Activated CD4-positive, alpha-beta T cell treated with anti-CD3 and anti-CD28 coated beads, Interleukin-10, Interleukin-2, amounts not matched to agents 100 ng/mL and 50 ng/mL, durations not matched to agents 16 hours and 8 hours (primary cell): Measurements from ENCODE around the gene BEST4.
"Not testable (repeated sequence)": the region's sequence is repeated elsewhere in the genome, so short reads cannot be mapped to it uniquely, and the experiment has no call there.

ENCODE experiments used
- DNase-seq: peaks from one replicate; pipeline ENCODE4 v3.0.0-alpha.2; 2020

BEST4 gene

DNA sequence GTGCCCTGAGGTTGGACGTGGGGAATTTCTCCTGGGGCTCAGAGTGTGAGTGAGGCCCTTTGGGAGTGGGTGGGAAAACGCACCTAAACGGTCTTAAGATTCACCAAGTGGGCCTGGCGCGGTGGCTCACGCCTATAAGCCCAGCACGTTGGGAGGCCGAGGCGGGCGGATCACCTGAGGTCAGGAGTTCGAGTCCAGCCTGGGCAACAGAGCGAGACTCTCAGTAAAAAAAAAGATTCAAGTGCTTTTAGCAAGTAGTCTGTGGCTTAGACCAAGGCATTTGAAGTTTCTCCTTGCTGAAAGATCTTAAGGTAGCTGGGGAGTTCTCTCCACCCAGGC lies 11.3 kb downstream of the BEST4 start:
- DNase-seq = peak; percentile 25

DNA sequence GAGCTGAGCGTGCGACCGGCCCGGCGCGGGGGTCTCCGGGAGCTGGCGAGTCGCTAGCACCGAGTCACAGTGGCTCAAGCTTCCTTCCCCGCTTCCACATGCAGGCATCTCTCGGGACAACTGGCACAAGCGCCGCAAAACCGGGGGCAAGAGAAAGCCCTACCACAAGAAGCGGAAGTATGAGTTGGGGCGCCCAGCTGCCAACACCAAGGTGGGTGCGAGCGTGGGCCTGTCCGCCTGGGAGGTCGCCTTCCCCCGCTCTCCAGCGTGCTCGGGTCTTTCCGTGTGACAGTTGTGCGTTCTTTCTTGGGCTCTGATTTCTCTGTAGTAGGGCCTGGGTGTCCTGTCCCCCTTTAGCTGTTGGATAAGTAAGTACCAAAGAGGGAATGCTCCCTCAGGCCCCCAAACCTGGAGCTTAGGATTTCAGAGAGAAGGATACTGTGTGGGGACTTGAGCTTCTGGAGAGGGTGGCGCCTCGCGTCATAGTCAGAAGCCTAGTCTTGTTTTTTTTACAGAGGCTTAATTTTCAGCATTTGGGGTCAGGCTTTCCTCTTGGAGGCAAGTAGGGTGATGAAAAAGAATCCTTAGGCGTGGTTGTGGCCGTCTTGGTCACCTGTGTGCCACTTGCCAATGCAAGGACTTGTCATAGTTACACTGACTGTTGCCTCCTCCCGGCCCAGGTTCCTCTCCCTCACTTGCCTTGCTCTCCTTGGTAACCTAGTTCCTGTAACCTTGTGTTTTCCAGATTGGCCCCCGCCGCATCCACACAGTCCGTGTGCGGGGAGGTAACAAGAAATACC lies 11.8 kb downstream of the BEST4 start:
- peak; percentile 45 for DNase-seq

DNA sequence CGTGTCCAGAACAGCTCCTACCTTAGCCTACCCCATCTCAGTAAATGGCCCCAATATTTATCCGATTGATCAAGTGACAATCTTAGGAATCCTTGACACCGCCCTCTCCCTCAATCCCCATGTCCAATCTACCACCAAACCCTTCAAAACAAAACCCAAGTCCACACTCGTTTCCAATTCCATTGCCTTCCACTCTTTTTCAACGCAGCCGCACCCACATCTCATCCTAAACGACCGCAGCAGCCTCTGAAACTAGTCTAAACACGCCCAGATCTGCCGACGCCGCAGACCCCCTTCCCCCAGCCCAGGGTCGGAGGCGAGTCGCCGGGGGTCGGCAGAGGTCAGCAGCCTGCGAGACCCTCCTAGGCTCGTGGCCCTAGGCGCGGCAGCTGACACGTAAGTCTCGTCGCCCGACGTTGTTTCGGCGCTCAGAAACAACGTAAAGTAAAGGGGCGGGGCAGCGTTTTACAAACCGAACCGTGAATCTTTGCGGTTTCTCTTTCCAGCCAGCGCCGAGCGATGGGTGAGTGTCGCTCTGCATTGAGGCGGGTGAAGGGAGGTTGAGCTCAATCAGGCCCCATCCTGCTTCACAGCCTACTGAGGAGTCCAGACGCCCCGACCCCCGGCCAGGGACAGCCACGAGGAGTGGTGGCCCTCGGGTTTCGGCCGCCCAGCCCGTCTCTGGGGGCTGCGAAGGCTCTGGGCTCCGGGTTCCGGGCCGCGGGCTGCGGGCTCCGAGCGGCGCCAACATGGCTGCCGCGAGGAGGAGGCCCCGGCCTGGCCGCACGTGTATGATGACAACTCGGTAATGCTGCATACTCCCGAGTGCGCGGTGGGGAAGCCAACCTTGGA lies 12.7 kb downstream of the BEST4 start, which contains the start of gene RPS8:
Gene RPS8 (plus strand): TSS at position 463 of the 852 bp plus-strand sequence. CDS start 57 bp downstream, at position 520.
- peak; percentile 95 for DNase-seq

DNA sequence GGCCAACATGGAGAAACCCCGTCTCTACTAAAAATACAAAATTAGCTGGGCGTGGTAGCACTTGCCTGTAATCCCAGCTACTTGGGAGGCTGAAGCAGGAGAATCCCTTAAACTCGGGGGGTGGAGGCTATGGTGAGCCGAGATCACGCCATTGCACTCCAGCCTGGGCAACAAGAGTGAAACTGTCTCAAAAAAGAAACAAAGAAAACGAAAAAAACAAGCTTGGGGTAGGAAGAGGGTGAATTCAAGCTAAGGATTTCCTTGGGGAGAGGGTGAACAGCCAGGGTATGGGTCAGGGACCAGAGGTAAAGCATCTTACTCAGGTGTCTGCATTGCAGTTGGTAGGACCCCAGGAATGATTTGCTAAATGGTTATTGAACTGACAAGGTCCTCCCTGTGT lies 21.5 kb downstream of the BEST4 start:
- not testable (repeated sequence) for DNase-seq

DNA sequence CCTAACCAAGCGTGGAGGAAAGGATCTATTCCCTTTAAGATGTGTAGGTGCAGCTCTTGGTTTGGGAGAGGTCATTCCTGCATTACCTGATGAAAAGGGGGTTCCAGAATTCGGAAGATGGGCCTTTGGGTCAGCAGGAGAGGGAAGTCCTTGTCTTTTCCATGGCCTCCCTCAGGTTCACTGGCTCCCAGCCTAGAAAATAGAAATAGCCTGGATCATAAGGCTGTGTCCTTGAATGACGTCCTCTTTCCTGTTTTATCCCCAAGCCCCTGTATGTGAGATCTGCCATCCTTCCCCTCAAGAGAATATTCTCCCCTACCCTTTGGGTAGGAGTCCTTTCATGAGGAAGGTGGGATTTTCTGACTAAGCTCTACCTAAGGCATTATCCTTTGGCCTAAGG lies 27.1 kb downstream of the BEST4 start:
- no peak for DNase-seq

DNA sequence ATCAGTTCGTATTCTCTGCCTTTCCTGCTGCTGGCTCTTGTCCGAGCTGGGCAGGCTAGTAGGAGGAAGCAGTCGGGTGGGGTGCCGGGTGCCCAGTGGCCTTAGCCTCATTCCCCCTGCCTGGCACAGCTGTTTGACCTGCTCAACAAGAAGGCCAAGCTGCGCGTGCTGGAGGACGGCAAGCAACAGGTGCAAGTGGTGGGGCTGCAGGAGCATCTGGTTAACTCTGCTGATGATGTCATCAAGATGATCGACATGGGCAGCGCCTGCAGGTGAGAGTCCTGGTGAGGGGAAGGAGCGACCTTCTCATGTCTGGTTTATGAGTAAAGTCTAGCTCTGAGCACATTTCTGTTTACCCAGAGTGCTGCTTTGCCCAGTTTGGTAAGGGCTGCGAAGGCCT lies 28.9 kb downstream of the BEST4 start:
- no peak for DNase-seq

DNA sequence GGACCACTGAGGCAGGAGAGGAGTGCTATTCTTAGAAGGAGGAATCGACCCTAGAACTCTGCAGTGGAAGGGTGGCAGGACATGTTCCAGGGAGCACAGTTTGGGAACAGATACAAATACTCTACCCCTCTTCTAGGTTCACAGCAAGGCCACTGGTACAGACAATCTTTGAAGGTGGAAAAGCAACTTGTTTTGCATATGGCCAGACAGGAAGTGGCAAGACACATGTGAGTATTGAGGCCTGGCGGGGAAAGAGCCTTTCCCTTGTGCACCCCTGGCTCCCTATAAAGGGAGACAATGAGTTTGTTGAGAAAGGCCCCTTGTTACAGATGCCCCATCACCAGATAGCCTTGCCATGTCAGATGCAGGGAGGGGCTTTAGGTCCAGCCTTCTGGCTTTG lies 30.6 kb downstream of the BEST4 start:
- DNase-seq = no peak

DNA sequence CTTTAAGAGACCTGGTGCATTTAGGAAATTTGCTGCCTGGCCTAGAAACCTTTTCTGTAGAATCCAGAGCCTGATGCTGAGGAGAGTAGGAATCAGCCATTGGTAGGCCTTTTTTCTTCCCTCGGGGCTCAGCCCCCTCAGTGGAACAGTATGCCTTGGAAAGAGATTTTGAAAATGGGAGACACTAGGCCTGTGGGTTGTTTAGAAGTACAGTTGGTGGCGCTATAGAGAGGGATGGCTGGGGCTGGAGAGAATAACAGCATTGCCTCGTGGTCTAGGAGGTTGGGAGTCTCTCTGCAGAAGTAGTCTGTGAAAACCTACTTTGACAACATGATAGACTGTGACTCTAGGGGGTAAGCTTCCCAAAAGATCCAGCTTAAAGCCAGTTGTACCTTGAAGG lies 40.1 kb downstream of the BEST4 start:
- no peak for DNase-seq

DNA sequence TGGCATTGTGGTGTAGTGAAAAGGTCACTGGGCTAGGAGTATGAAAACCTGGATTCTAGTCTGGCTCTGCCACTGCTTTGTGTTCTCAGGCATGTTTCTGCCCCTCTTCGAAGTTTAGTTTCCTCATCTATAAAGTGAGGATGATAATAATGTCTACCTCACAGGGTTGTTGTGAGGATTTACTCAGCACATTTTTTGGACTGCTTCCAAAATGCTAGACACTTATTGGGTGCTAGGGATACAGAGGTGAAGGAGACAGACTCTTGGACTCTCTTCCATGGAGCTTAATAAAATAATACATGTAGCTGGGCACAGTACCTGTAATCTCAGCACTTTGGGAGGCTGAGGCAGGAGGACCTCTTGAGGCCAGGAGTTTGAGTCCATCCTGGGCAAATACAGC lies 44.8 kb downstream of the BEST4 start:
- DNase-seq = no peak

DNA sequence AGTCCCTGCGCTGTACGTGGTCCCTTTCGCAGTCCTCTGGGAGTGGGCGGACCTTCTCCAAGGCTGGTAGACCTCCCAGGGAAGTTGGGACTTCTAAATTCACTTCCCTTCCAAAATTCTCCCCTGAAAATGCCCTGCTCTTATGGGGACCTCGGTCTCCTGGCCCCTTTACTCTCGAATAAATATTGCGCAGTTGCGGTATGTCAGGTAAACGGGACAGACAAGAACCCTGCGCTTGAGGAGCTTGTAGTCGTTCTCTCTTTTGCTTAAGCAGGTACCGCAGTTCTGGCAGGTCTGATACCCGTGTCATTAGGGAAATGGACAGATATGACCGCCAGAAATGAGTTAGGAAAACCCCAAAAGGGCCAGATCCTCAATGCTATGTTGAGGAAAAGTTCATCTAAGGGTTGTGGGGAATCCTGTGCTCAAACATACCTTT lies 47.8 kb downstream of the BEST4 start:
- no peak for DNase-seq

DNA sequence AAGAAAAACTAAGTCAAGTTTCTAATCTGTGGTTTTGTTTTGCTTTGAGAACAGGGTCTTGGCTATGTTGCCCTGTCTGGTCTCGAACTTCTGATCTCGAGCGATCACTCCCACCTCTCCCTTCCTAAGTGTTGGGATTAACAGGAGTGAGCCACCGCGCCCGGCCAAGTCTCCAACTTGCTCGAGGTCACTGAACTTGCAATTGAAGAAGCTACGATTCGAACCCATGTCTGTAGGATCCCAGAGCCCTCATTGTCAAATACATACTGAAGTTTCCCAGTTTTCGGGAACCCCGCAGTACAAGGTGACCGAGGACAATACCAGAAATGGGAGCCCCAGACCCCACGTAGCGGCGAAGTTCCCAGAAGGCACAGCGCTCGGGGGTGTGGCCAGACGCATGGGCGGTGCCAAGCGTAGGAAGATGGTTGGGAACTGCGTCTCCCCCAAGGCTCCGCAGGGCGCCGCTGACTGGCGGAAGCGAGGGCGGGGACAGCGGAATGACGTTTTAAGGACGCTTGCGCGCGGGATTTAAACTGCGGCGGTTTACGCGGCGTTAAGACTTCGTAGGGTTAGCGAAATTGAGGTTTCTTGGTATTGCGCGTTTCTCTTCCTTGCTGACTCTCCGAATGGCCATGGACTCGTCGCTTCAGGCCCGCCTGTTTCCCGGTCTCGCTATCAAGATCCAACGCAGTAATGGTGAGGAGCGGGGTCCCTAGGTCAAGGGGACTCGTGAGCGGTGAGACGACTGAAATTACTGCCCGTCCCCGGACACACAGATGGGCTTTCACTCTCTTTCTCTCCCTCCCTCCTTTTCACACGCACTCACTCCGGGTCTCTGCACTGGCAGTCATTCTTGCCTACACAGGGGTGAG lies 48.4 kb downstream of the BEST4 start, which contains the start of gene KIF2C:
Gene KIF2C (plus strand): TSS at position 531 of the 872 bp plus-strand sequence. CDS start 96 bp downstream, at position 627.
- peak; percentile 98 for DNase-seq

DNA sequence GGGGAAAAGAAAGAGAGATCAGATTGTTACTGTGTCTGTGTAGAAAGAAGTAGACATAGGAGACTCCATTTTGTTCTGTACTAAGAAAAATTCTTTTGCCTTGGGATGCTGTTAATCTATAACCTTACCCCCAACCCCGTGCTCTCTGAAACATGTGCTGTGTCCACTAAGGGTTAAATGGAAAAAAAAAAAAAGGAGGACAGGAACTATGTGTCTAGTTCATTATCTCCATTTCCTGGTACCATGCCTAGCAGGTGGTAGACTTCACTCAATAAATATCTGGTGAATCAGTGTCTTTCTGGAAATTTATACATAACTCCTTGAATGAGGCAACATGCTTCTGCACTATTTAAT lies 49.0 kb downstream of the BEST4 start:
- not testable (repeated sequence) for DNase-seq

DNA sequence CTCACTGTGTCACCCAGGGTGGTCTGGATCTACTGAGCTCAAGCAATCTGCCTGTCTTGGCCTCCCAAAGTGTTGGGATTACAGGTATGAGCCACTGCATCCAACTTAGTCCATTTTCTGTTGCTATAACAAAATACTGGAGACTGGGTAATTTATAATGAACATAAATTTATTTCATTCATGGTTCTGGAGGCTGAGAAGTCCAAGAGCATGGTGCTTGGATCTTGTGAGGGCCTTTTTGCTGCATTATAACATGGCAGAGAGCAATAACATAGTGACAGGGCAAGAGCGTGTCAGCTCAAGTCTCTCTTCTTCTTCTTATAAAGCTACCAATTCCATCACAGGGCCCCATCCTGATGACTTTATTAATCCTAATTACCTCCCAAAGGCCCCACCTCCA lies 52.0 kb downstream of the BEST4 start:
- no peak for DNase-seq

DNA sequence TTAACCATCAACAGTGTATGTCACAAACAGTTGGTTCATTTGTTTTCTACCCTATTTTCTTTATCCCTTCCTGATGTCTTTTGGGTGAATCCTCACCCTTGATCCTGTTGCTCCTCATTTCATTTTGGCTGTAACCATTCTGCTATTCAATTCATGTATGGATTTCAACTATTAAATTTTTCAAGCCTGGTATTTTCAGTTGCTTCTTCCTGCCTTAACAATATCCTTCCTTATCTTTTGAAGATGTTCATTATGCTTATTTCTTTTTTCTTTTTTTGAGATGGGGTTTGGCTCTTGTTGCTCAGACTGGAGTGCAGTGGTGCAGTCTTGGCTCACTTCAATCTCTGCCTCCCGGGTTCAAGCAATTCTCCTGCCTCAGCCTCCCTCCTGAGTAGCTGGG lies 54.2 kb downstream of the BEST4 start:
- no peak for DNase-seq
